HAP-1 (cell line): Measurements from ENCODE around the gene PRMT3.
"Not testable (repeated sequence)": the region's sequence is repeated elsewhere in the genome, so short reads cannot be mapped to it uniquely, and the experiment has no call there.

ENCODE experiments used
- DNase-seq, 2 experiments: peaks; one replicate each; pipeline ENCODE4 v3.0.0-alpha.2; 2016 to 2020; ENCODE audit warnings: low spot score in 2 of 2
- H3K27me3 ChIP-seq: fragments of 250-450 bp; sonication (Bioruptor Pico); 2 replicates; pipeline ENCODE4 v1.5.1; 2020; ENCODE audit warnings: low read depth, mild to moderate bottlenecking, moderate library complexity
- H3K36me3 ChIP-seq: fragments of 250-450 bp; sonication (Bioruptor Pico); replicated peaks from 2 replicates; pipeline ENCODE4 v1.5.1; 2020; ENCODE audit warnings: mild to moderate bottlenecking
- H3K4me1 ChIP-seq: fragments of 250-450 bp; sonication (Bioruptor Pico); 2 replicates; pipeline ENCODE4 v1.5.1; 2020; ENCODE audit warnings: mild to moderate bottlenecking
- H3K4me3 ChIP-seq: fragments of 250-450 bp; sonication (Bioruptor Pico); 2 replicates; pipeline ENCODE4 v1.5.1; 2020; ENCODE audit warnings: mild to moderate bottlenecking, moderate library complexity
- H3K9me3 ChIP-seq: fragments of 250-450 bp; sonication (Bioruptor Pico); 2 replicates; pipeline ENCODE4 v1.5.1; 2020; ENCODE audit warnings: mild to moderate bottlenecking, moderate library complexity
- in situ Hi-C: fragments of 300-500 bp; cut with MboI; formaldehyde crosslinking; loops from 3 replicates; pipeline ENCODE4 v1.14.3; 2020; ENCODE audit warnings: low sequenced_read_pairs, inconsistent platforms, mixed read lengths

The PRMT3 gene

DNA sequence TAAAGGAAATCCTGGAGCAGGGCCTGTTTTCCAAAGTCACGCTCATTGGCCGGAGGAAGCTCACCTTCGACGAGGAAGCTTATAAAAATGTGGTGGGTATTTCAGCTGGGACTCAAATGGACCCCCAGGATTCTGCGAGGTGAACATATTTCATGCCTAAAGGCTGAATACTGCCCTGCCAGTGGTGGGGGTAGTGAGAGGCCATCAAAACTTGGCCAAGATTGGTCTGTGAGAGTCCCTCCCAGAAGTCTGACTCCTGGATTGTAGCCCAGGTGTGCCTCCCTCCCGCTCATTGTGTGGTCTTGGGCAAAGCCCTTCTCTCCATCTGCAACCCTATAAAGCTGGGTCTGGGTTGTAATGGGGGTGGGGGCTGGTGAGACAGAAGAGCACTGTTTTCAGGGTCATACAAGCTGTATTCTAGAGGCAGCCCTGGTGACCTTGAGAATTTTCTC is 23.1 kb upstream of the PRMT3 start:
- in situ Hi-C loops = loop anchor here (25.0 kb wide), 1 partner anchor 248 kb away; no protein-coding TSS in a partner anchor
- no peak for DNase-seq
- no peaks in the 10 kb centered on the region for H3K27me3 ChIP-seq
- peaks cover 13% of the 10 kb centered on the region for H3K4me1 ChIP-seq
- H3K4me3 ChIP-seq = no peak overlapping the region
- no peaks in the 10 kb centered on the region for H3K36me3 ChIP-seq
- H3K9me3 ChIP-seq = no peaks in the 10 kb centered on the region

DNA sequence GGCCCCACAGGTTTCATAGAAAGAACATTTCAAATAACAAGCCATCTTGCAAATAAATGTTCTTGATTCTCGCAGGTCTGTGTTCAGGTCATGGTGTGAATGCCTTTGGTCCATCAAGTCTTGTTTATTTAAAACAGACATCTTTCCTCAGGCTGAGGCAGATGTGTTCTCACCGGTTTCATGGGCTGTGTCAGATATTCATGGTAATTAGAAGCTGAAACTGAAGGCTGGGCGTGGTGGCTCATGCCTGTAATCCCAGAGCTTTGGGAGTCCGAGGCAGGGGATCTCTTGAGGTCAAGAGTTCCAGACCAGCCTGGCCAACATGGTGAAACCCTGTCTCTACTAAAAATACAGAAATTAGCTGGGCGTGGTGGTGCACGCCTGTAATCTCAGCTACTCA is 22.1 kb upstream of the PRMT3 start:
- H3K4me1 ChIP-seq = peaks cover 22% of the 10 kb centered on the region
- H3K27me3 ChIP-seq, H3K9me3 ChIP-seq, DNase-seq, H3K36me3 ChIP-seq, H3K4me3 ChIP-seq: not testable (repeated sequence)
- in situ Hi-C loops = loop anchor here (25.0 kb wide), 1 partner anchor 247 kb away; no protein-coding TSS in a partner anchor

DNA sequence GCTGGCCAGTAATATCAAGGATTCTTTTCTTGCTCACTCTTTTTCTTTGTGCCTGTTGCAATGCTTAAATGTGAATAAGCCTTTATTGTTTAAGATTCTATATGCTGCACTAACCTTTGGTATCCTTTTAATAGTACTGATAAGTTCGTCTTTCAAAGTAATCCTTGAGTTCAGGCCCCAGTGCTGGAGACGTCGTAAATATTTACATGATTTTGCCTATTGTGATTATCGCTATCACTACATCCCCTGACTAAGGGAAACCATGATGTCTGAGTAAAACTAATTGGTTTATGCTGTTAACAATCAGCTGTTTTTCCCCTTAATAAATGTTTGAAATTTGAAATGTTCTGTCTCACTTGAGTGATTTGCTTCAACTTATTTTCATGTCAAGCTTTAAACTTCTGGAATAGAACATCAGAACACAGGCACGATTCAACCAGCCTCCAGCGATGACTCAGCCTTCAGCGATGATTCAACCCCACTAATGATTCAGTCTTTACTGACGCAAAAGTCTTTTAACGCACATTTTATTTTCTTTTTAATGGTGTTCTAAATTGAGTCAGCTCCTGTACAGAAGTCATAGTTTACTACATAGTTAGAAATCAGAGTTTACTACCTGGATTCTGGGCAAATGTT is 20.1 kb upstream of the PRMT3 start:
- no peak for DNase-seq
- Histone ChIP-seq H3K36me3 (no peaks in the 10 kb centered on the region), H3K27me3 (no peaks in the 10 kb centered on the region), H3K9me3 (no peaks in the 10 kb centered on the region), H3K4me1 (peaks cover 22% of the 10 kb centered on the region), H3K4me3 (no peak overlapping the region)
- in situ Hi-C loops = loop anchor here (25.0 kb wide), 1 partner anchor 245 kb away; no protein-coding TSS in a partner anchor

DNA sequence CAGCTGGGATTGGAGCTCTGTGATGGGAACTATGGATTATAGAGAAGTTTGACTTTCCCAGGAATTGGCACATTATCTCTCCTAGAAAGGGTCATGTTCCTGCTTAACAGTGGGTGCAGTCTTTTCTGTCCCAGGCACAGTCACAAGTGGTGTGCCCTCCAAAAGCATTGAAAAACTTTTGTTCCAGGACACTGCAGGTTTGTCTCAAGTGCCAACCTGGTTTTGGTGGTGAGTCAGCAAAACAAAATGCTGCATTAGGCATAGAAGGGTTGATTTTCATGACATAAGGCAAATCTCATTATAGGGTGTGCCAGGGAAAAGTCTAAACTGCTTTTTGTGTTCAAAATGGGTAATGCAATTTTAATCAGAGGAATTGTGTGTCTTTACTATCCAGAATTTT is 19.1 kb upstream of the PRMT3 start:
- H3K4me3 ChIP-seq = no peak overlapping the region
- H3K27me3 ChIP-seq = no peaks in the 10 kb centered on the region
- H3K4me1 ChIP-seq = peaks cover 22% of the 10 kb centered on the region
- no peaks in the 10 kb centered on the region for H3K36me3 ChIP-seq
- in situ Hi-C loops = loop anchor here (25.0 kb wide), 1 partner anchor 244 kb away; no protein-coding TSS in a partner anchor
- H3K9me3 ChIP-seq = no peaks in the 10 kb centered on the region
- DNase-seq = no peak

DNA sequence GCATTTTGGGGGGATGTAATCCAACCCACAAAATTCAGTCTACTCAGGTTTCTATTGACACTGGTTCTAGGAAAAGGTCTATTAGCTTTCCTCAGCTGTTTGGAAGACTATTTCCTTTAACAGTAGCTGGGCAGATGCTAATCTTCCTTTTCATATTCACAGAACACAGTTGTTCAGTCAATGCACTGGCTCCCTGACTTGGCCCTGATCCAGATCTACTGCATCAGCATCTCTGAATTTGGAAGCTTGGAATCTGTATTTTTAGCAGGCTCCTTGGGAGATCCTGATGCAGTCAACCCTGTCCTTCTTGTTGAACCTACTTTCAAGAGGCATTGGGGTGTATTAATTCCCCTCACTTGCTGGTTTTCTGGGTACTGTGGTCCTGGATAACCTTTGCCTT is 17.7 kb upstream of the PRMT3 start:
- Histone ChIP-seq H3K4me3 (no peak overlapping the region), H3K4me1 (peaks cover 22% of the 10 kb centered on the region), H3K9me3 (no peaks in the 10 kb centered on the region), H3K36me3 (no peaks in the 10 kb centered on the region), H3K27me3 (no peaks in the 10 kb centered on the region)
- DNase-seq = peak; percentile 78 to 84
- in situ Hi-C loops = loop anchor here (25.0 kb wide), 1 partner anchor 242 kb away; no protein-coding TSS in a partner anchor

DNA sequence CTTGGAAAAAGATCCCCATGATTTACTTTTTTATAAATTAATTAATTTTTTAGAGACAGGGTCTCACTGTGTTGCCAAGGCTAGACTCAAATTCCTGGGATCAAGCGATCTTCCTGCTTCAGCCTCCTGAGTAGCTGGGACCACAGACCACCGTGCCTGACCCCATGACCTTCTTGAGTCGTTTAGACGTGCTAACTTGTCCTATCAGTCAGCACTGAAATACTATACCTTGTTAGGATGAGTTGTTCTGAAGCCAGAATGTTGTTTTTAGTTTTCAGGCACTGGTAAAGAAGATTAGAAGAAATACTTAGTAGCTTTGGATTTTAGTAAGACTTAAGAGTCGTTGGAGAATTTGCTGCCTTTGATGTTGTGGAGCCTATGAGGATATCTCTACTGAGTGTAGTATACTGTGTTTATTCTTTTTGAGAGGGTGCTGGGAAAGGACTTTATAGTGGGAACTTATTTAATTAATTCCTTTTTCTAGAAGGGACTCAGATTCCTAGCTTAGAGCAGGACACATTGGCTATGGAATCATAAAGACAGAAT is 15.4 kb upstream of the PRMT3 start:
- H3K36me3 ChIP-seq = no peaks in the 10 kb centered on the region
- H3K4me3 ChIP-seq = no peak overlapping the region
- in situ Hi-C loops = loop anchor here (25.0 kb wide), 1 partner anchor 240 kb away; no protein-coding TSS in a partner anchor

DNA sequence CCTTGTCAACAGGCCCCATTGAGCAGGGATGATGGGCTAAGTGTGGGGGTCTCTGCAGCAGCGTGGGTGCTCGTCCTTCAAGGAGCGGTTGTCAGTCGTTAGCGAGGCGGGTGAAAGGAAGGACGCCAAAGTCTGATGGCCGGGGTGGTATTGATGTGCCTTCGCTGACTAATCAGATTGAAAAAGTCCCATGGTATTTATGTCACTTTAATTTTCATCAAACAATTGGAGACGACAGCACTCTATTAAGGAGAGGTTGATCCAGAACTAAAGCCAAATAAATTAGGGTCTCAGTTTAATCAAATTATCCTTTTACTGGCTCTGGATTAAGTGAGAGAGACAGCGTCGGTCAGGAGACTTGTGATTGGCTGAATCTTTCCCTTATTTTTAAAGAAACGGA is 14.4 kb upstream of the PRMT3 start:
- H3K4me3 ChIP-seq = no peak overlapping the region
- in situ Hi-C loops = loop anchor here (25.0 kb wide), 1 partner anchor 239 kb away; no protein-coding TSS in a partner anchor
- no peak for DNase-seq
- H3K27me3 ChIP-seq = no peaks in the 10 kb centered on the region
- H3K9me3 ChIP-seq = no peaks in the 10 kb centered on the region
- no peaks in the 10 kb centered on the region for H3K36me3 ChIP-seq
- H3K4me1 ChIP-seq = peaks cover 9% of the 10 kb centered on the region

More for the DNA sequence above, 15.4 kb upstream of the PRMT3 start:
- Histone ChIP-seq H3K9me3 (no peaks in the 10 kb centered on the region), H3K27me3 (no peaks in the 10 kb centered on the region), H3K4me1 (peaks cover 13% of the 10 kb centered on the region)
- no peak for DNase-seq

DNA sequence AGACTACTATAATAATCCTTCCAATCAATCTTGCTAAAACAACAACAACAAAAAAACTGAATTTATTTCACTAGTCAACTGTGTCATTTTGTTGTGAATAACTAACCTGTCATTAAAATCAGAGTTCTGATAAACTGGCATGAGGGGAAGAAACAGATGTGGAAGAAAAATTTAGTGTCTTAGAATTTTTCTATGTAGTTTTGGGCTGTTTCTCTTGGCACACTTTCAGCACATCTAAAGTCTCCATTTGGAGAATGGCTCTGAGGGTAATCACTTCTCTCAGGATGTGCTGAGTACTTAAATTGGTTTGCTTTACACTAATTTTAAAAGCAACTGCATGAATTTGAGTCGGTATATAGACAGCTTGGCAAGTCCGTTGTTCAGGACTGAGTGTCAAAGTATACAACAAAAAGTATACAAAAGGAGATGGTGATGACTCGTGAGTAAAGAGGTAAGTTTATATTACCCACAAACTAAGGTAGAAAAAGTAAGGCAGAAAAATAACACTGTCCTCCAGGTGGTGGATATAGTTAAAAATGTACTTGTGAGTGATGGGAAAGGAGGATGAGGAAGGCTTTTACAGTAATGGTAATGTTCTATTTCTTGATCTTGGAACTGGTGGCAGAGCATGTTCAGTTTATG is 13.8 kb upstream of the PRMT3 start:
- H3K36me3 ChIP-seq = no peaks in the 10 kb centered on the region
- peaks cover 9% of the 10 kb centered on the region for H3K4me1 ChIP-seq
- in situ Hi-C loops = loop anchor here (25.0 kb wide), 1 partner anchor 239 kb away; no protein-coding TSS in a partner anchor
- no peak for DNase-seq
- H3K4me3 ChIP-seq = no peak overlapping the region
- H3K27me3 ChIP-seq = no peaks in the 10 kb centered on the region
- H3K9me3 ChIP-seq = no peaks in the 10 kb centered on the region

DNA sequence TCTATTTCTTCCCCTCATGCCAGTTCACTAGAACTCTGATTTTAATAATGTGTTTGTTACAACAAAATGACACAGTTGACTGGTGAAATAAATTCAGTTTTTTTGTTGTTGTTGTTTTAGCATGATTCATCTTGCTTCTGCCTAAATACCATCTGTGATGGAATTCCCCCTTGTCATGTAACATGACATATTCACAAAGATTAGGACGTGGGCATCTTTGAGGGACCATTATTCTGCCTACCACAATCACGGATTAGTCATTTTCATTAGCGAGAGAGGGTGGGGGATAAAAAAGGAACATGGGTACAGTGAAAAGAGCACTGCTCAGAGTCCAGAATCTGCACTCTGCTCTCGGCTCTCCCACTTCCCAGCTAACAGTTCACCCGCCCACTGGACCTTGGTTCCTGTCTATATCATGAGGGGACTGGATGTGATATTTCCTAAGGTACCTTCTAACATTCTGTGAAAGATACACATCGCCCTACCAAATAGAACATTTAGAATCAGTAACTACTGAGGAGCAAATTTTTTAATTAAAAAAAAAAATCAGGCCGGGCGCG is 12.7 kb upstream of the PRMT3 start:
- Histone ChIP-seq H3K4me3 (no peak overlapping the region), H3K27me3 (no peaks in the 10 kb centered on the region), H3K4me1 (peaks cover 4% of the 10 kb centered on the region), H3K9me3 (no peaks in the 10 kb centered on the region), H3K36me3 (no peaks in the 10 kb centered on the region)
- DNase-seq = no peak
- in situ Hi-C loops = loop anchor here (25.0 kb wide), 1 partner anchor 237 kb away; no protein-coding TSS in a partner anchor

DNA sequence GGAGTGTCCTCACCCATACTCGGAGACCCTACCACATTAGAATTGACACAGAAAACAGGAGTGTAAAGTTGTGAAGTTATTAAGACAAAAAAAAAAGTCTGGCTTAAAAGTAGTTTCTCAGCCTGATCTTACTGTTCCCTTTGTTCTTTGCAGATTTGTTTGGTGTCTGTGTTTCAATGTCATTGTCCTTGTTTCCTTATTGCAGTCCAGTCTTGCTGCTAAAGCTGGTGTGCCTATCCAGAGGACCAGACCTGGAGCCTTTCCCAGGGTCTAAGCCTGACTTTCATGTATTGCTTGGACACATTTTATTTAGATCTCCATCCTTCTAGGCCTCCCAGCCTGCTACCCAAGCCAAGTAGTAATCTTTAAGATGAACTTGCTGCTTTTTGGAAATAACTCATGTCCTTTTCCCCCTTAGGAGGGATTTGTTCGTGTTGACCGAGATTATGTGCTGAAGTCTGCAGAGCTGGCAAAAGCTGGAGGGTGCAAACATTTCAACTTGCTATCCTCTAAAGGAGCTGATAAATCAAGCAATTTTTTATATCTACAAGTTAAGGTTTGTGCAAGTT is 11.3 kb upstream of the PRMT3 start:
- H3K4me1 ChIP-seq = no peaks in the 10 kb centered on the region
- no peaks in the 10 kb centered on the region for H3K27me3 ChIP-seq
- in situ Hi-C loops = no loop called here
- H3K9me3 ChIP-seq = no peaks in the 10 kb centered on the region
- H3K36me3 ChIP-seq = no peaks in the 10 kb centered on the region
- DNase-seq = no peak
- no peak overlapping the region for H3K4me3 ChIP-seq

DNA sequence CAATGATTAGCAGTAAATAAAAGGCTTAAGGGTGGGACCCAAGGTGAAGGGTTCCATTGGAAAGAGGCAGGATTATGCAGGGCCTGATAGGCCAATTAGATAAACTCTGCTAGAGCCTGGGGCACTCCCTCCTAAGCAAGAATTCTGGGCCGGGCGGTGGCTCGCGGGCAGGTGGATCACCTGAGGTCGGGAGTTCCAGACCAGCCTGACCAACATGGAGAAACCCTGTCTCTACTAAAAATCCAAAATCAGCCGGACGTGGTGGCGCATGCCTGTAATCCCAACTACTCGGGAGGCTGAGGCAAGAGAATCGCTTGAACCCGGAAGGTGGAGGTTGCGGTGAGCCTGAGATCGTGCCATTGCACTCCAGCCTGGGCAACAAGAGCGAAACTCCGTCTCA is 1.5 kb upstream of the PRMT3 start:
- H3K27me3 ChIP-seq, DNase-seq, H3K36me3 ChIP-seq, H3K9me3 ChIP-seq, in situ Hi-C loops, H3K4me1 ChIP-seq, H3K4me3 ChIP-seq: not testable (repeated sequence)

DNA sequence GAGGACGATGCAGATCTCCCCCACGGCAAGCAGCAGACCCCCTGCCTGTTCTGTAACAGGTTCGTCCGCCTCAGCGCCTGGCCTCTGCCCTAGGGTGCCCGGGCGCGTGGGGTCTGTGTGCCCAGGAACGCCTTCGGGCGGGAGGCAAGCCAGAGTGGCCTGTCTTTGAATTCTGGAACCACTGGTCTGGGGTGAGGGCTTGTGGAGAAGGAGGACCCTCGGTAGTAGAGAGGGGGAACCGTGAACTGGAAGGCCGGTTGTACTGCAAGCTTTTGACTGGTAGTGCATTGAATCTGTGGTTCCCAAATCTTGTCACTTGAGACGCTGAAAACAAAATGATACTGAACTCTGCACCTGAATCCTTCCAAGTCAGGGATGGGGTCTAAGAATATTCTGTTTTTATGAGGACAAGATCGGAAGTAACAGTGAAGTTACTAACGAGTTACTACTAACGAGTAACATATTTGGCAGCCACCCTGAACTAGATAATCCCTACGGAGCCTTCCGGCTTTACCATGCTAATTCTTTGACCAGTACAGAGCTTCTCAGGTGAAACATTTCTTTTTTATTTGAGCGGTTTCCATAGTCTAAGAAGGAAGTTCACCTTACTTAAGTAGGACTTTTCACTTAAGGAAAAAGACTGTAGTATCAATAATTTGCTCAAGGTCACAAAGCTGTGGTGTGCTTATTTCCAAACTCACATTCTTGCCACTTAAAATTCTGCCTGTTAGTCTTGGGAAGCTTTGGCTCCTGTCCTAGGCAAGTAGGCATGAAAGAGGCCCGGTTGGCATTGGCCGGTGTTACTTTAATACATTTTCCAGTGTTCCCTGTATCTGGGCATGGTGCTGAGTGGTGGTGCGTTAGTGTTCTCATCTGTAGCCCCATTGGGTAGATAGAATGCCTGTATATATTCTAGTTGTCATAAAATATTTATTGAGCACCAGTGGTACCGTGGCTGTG is 860 bp downstream of the PRMT3 start:
- DNase-seq = peak; percentile 10 to 54
- in situ Hi-C loops = no loop called here

DNA sequence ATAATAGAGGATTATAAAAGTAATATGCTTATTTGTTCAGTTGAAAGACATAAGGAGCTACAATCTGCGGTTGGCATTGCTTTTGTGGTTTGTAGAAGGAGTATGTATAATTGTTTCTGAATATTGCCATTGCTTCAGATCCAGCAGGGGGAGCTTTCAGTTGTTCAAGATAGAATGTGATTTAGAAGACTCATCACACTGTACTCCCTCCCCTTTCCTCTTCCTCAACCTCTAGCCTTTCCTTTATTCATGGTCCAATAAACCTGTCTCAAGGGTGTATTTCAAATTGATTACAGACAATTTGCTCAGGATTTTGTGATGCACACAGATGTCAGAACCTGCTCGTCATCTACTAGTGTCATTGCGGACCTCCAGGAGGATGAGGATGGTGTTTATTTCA is 9.8 kb downstream of the PRMT3 start:
- peak; percentile 37 to 57 for DNase-seq
- H3K4me3 ChIP-seq = no peak overlapping the region
- no peaks in the 10 kb centered on the region for H3K9me3 ChIP-seq
- H3K27me3 ChIP-seq = no peaks in the 10 kb centered on the region
- peaks cover 13% of the 10 kb centered on the region for H3K4me1 ChIP-seq
- peaks cover 51% of the 10 kb centered on the region for H3K36me3 ChIP-seq
- in situ Hi-C loops = no loop called here

More for the DNA sequence above, 860 bp downstream of the PRMT3 start:
- H3K27me3 ChIP-seq = no peaks in the 10 kb centered on the region
- H3K36me3 ChIP-seq = peaks cover 20% of the 10 kb centered on the region
- H3K4me3 ChIP-seq = peak overlapping the region; percentile 79
- peaks cover 9% of the 10 kb centered on the region for H3K4me1 ChIP-seq
- H3K9me3 ChIP-seq = no peaks in the 10 kb centered on the region
